Spleen (tissue), 11 donors: Measurements from ENCODE around the gene PLEKHB1. TPM values are rescaled to one million over a fixed set of nuclear protein-coding genes. Genes with fewer than 3 reads are reported as not detected.

Experiments
- DNase-seq: peaks from one replicate; pipeline ENCODE4 v3.0.0-alpha.2; 2020
- H3K27ac ChIP-seq, 8 donors: fragments of 200-600 bp; sonication (generic) in 7 of 8; 1 replicate in 4 of 8; 2 replicates in 4 of 8; pipeline versions ENCODE4 v1.5.0 to v1.8.0; 2016 to 2021; ENCODE audit warnings: inconsistent platforms in 4 of 8, mild to moderate bottlenecking in 4 of 8, moderate library complexity in 1 of 8
- H3K27me3 ChIP-seq, 7 donors: fragments of 200-600 bp; sonication (generic) in 6 of 7; replicated peaks in 1 of 7; 1 replicate in 4 of 7; 2 replicates in 3 of 7; pipeline versions ENCODE4 v1.5.0 to v1.8.0; 2016 to 2021; ENCODE audit warnings: inconsistent platforms in 3 of 7, mild to moderate bottlenecking in 1 of 7
- H3K36me3 ChIP-seq, 6 donors: fragments of 200-600 bp; sonication (generic) in 5 of 6; 1 replicate in 4 of 6; 2 replicates in 2 of 6; pipeline versions ENCODE4 v1.5.0 to v1.8.0; 2016 to 2021; ENCODE audit warnings: inconsistent platforms in 2 of 6
- H3K4me1 ChIP-seq, 6 donors: fragments of 200-600 bp; sonication (generic) in 5 of 6; 1 replicate in 3 of 6; 2 replicates in 3 of 6; pipeline versions ENCODE4 v1.5.0 to v1.8.0; 2016 to 2021; ENCODE audit warnings: inconsistent platforms in 3 of 6
- H3K4me3 ChIP-seq, 8 donors: fragments of 200-600 bp; sonication (generic) in 7 of 8; 1 replicate in 4 of 8; 2 replicates in 4 of 8; pipeline versions ENCODE4 v1.5.0 to v1.8.0; 2016 to 2021; ENCODE audit warnings: inconsistent platforms in 4 of 8, mild to moderate bottlenecking in 4 of 8, moderate library complexity in 2 of 8
- H3K9me3 ChIP-seq, 8 donors: fragments of 200-600 bp; sonication (generic) in 7 of 8; 1 replicate in 4 of 8; 2 replicates in 4 of 8; pipeline versions ENCODE4 v1.5.0 to v1.8.0; 2016 to 2021; ENCODE audit warnings: inconsistent platforms in 4 of 8
- POLR2A ChIP-seq, 3 donors: fragments of 450-650 bp; IDR thresholded peaks; one replicate each; pipeline ENCODE4 v1.5.1; 2017; ENCODE audit warnings: antibody characterized with exemption in 3 of 3, mild to moderate bottlenecking in 1 of 3
- POLR2AphosphoS5 ChIP-seq, 3 donors: sonication (generic); formaldehyde crosslinking; IDR thresholded peaks; one replicate each; pipeline ENCODE4 v1.5.1; 2017; ENCODE audit warnings: antibody characterized with exemption in 3 of 3
- WGBS, 5 donors: extraction: QIAGEN DNeasy Blood & Tissue Kit in 3 of 5; methylation state at CpG; one replicate each; pipeline versions ENCODE4 v1.1.5 to v1.1.7; 2013 to 2018; 5-methylcytosine and 5-hydroxymethylcytosine counted together
- intact Hi-C: fragments of 100-400 bp; cut with DNase I; formaldehyde crosslinking; loops from one replicate; pipeline ENCODE4 v1.15.0; 2023; ENCODE audit warnings: low total_unique reads
- polyA plus RNA-seq, 3 donors: library from polyadenylated mRNA; stranded (reverse); fragments of 200-250 nt; gene quantifications; one replicate each; pipeline ENCODE4 v1.2.1, GENCODE V29; 2013
- total RNA-seq, 7 donors: library from RNA; depleted of rRNA in 3 of 7; stranded (reverse); fragments of >200 nt in 3 of 7; fragmentation: NEBNext Ultra II Directional in 4 of 7; extraction: Animal tissue kit (Norgen Biotek cat#: 25700) in 4 of 7; gene quantifications; one replicate each; pipeline versions ENCODE4 v1.1.0 to v1.2.1, GENCODE V29; 2016 to 2021
- TF ChIP-seq, protein P1 (sequence below), 11 experiments: fragments of 200-600 bp in 7 of 11; fragments of 450-650 bp in 4 of 11; sonication (generic) in 4 of 11; IDR thresholded peaks in 8 of 11; conservative IDR thresholded peaks in 3 of 11; 1 replicate in 7 of 11; 2 replicates in 4 of 11; pipeline versions ENCODE4 v1.4.0 to v1.8.0; 2016 to 2021; ENCODE audit warnings: antibody characterized with exemption in 11 of 11, inconsistent platforms in 4 of 11, mild to moderate bottlenecking in 1 of 11
- donor health status: healthy with polysubstance abuse.
- donor health status: DM: no; HTN: no; CAD: no; lungs with moderate emphysema.
- donor health status: DM: no; HTN: no; CAD: no.
- donor health status: Bipolar disorder and iron deficiency.
- donor health status: healthy.
- donor health status: DM: no; HTN: no; CAD: no.
- donor health status: DM: yes; HTN: yes; CAD: no.

The PLEKHB1 gene
- total and polyA plus RNA-seq, 10 donors, result 2.0 to 12.3 (median 7.5) TPM

- Histone ChIP-seq H3K27me3 (no peaks in the 10 kb centered on the region), H3K4me1 (no peaks in the 10 kb centered on the region), H3K27ac (no peak overlapping the region), H3K36me3 (peaks cover 0 to 90% (median 59%) of the 10 kb centered on the region in 6 donors), H3K4me3 (no peak overlapping the region), H3K9me3 (no peaks in the 10 kb centered on the region)
- 95 to 100% (median 100%) methylated on average over 1 of the region's 1 CpG for WGBS, 5 donors
- no peak for DNase-seq
- intact Hi-C loops, result no loop called here
- TF ChIP-seq, protein P1, sequence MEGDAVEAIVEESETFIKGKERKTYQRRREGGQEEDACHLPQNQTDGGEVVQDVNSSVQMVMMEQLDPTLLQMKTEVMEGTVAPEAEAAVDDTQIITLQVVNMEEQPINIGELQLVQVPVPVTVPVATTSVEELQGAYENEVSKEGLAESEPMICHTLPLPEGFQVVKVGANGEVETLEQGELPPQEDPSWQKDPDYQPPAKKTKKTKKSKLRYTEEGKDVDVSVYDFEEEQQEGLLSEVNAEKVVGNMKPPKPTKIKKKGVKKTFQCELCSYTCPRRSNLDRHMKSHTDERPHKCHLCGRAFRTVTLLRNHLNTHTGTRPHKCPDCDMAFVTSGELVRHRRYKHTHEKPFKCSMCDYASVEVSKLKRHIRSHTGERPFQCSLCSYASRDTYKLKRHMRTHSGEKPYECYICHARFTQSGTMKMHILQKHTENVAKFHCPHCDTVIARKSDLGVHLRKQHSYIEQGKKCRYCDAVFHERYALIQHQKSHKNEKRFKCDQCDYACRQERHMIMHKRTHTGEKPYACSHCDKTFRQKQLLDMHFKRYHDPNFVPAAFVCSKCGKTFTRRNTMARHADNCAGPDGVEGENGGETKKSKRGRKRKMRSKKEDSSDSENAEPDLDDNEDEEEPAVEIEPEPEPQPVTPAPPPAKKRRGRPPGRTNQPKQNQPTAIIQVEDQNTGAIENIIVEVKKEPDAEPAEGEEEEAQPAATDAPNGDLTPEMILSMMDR (IDR thresholded peaks at IDR 0.05 in 8 of 11, conservative IDR thresholded peaks at IDR 0.05 in 3 of 11), result no peak
- TF ChIP-seq POLR2A (IDR thresholded peaks at IDR 0.05) (no peak), POLR2AphosphoS5 (IDR thresholded peaks at IDR 0.05) (no peak)
These were observed 58.7 kb downstream of the PLEKHB1 start for GRCh38 chr11:73705053-73705452.

GRCh38 chr11:73710964-73711363 lies 64.6 kb downstream of the PLEKHB1 start:
- no peaks in the 10 kb centered on the region for H3K27me3 ChIP-seq
- WGBS, 5 donors, result 77 to 98% (median 95%) methylated on average over 3 of the region's 3 CpGs
- intact Hi-C loops, result no loop called here
- H3K4me1 ChIP-seq, result peaks cover 0 to 3% (median under 1%) of the 10 kb centered on the region in 6 donors
- TF ChIP-seq POLR2AphosphoS5 (IDR thresholded peaks at IDR 0.05) (no peak), POLR2A (IDR thresholded peaks at IDR 0.05) (no peak)
- TF ChIP-seq, protein P1 (IDR thresholded peaks at IDR 0.05 in 8 of 11, conservative IDR thresholded peaks at IDR 0.05 in 3 of 11), result no peak
- H3K36me3 ChIP-seq, result peaks cover 0 to 86% (median 38%) of the 10 kb centered on the region in 6 donors
- no peak overlapping the region for H3K27ac ChIP-seq
- no peak for DNase-seq
- H3K9me3 ChIP-seq, result no peaks in the 10 kb centered on the region
- H3K4me3 ChIP-seq, result no peak overlapping the region

Other genes starting within 250 kb of the PLEKHB1 start
- gene FAM168A, start 48.5 kb upstream of the PLEKHB1 start, total RNA-seq, result 10 to 100 TPM; 20.8 to 33.2 (median 25.0) TPM
- 1 to 10 TPM; 2.7 to 5.1 (median 2.8) TPM for gene FAM168A, start 48.5 kb upstream of the PLEKHB1 start, polyA plus RNA-seq
- 100 to 1,000 TPM in 3 of 7 donors, 10 to 100 TPM in 4; 94.9 to 144 (median 99.8) TPM for gene RAB6A, start 114.5 kb downstream of the PLEKHB1 start, total RNA-seq
- 10 to 100 TPM; 25.7 to 55.3 (median 36.9) TPM for gene RAB6A, start 114.5 kb downstream of the PLEKHB1 start, polyA plus RNA-seq
- 10 to 100 TPM; 10.7 to 27.3 (median 24.3) TPM for gene MRPL48, start 141.3 kb downstream of the PLEKHB1 start, total RNA-seq
- gene MRPL48, start 141.3 kb downstream of the PLEKHB1 start, polyA plus RNA-seq, result 10 to 100 TPM; 31.8 to 46.6 (median 41.9) TPM
- 10 to 100 TPM; 42.4 to 88.8 (median 51.0) TPM for gene COA4, start 230.3 kb downstream of the PLEKHB1 start, total RNA-seq
- 10 to 100 TPM; 56.7 to 73.9 (median 64.2) TPM for gene COA4, start 230.3 kb downstream of the PLEKHB1 start, polyA plus RNA-seq
- 10 to 100 TPM in 6 of 7 donors, 1 to 10 TPM in 1; 8.1 to 18.1 (median 14.4) TPM for gene PAAF1, start 230.4 kb downstream of the PLEKHB1 start, total RNA-seq
- gene PAAF1, start 230.4 kb downstream of the PLEKHB1 start, polyA plus RNA-seq, result 10 to 100 TPM; 10.8 to 14.5 (median 11.3) TPM